NOMO-1 (cell line): Measurements from ENCODE around the gene DAB1.

Experiments used
- DNase-seq, 2 experiments: peaks; one replicate each; lab custom pipeline; 2025; ENCODE audit not compliant: unreplicated experiment in 2 of 2; lab: John Stamatoyannopoulos, UW

DAB1 gene

DNA sequence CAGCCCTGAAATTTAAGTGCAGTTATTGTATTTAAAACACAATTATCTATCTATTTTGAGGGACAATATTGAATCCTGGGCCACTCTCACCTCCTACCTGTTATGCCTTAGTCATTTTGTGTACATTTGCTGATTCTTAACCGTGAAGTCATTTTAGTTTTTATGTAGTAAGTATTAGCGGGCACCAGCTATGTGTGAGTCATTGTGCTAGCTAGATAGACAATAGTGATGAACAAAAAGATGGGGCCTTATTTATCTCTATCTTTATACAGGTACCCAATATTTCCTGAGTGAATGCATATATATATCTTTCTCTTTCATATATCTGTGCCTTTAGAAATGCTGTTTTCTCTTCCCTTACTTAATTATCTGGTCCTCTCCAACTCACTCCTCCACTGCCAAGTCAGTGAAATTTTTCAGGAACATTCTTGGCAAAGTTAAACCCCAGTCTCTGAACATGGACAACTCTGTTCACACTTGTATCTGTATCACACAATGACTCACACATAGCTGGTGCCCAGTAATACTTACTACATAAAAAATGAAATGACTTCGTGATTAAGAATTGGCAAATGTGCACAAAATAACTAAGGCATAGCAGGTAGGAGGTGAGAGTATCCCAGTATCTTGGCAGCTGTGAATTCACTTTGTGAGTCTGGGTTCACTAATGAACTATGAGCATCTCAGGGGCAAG is 292.0 kb downstream of the DAB1 start:
- no peak for DNase-seq

DNA sequence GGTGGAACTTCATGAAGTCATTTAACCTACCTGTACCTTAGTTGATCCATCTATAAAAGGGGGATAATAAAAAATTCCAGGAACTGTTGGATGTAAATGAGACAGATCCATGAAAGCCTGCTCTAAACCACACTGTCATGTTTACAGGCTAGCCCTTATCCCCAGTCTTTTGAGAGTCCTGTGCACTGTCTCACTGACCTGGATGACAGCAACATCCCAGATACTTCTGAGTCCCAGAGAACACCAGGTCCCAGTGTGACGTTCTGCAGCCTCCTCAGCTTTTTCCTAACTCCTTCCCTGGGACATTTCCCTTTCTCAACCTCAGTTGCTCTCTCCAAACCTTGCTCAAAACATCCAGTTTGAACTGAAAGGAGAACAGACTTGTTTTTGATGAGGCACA is 292.6 kb downstream of the DAB1 start:
- DNase-seq: no peak

DNA sequence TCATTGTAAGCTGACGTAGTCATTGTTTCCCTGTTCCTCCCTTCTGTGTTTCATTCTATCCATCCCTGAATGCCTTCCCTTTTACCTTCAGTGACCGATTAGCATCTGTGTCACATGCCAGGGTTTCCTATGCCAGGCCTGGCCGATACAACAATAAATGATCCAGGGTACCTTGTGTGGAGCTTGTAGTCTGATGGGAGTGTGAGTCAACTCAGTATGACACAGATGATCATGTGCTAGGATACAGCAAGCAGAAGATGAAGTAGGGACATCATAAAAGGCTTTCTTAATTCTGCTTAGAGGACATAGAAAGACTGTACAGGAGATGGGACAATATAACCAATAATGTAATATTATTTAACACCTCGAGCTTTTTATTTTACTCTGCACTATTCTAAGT is 294.0 kb downstream of the DAB1 start:
- no peak for DNase-seq

DNA sequence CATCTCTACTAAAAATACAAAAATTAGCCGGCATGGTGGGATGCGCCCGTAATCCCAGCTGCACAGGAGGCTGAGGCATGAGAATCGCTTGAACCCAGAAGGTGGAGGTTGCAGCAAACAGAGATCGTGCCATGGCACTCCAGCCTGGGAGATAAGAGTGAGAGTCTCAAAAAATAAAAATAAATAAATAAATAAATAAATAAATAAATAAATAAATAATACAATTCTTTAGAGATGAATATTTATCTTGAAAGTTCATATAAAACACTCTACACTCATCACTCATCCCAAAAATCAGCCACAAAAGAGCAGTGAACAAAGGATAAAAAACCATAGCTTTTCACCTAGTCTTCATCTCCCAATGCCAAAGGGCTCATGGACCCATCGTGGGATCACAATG is 295.9 kb downstream of the DAB1 start:
- DNase-seq: no peak

DNA sequence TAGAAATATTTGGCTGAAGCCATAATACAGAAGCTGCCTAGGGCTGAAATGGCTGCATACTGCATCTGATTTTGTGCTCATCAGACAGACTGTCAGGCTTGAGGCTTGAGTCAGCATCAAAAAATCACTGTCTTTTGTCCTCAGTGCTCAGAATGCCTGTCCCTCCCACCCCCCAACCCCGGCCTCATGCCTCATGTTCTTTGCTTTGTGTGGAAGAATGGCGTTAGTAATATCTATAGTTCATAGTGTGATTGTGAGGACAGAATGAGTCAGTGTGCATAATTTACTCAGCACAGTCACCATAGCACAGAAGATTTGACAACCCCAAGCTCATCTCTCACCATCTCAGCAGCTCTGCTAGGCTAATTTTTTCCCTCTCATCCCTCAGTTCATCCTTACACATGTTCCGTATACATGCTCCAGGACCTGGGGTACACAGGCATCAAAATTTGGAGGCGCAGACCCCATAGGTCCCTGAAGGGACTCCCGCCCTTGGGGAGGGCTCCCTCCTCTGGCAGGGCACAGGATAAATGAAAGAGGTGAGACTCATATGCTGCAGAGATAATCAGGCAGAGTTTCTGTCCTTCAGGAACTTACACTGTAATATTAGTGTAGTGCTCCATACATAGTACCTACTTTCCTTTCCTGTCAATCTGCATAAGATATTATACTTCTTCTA is 299.0 kb downstream of the DAB1 start:
- no peak for DNase-seq

DNA sequence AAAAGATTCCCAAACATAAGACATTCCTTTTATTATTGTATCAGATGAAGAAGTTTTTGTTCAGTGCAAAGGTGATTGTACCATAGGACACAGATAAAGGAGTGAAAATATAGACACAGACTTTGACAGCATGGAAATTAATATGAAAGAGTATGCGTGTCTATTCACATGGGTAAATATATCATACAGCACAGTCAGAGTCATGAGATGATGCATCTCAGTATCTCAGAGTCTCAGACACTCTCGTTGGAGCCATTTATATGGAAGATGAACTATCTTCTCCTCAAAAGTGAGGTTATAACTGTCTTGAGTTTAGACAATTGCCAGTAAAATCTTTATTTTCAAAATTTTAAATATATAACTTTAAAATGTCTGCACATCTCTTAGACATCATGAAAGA is 299.7 kb downstream of the DAB1 start:
- DNase-seq: no peak

DNA sequence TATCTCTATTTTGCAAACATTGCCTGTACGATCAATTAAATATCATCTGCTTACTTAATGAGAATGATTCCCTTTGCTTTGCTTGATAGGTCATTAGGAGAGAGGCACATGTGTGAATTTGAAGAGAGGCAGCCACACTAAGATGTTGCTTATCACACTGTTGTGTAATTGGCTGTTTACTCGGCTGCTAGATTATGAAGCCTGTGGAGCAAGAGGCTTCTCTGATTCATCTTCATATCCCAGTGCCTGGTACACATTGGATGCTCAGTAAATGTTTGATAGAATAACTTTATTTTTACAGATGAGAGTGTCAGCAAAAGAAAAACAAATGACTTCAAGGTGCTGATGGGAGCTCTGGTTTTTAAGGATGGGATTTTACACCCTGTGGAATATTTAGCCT is 301.8 kb downstream of the DAB1 start:
- DNase-seq: no peak

DNA sequence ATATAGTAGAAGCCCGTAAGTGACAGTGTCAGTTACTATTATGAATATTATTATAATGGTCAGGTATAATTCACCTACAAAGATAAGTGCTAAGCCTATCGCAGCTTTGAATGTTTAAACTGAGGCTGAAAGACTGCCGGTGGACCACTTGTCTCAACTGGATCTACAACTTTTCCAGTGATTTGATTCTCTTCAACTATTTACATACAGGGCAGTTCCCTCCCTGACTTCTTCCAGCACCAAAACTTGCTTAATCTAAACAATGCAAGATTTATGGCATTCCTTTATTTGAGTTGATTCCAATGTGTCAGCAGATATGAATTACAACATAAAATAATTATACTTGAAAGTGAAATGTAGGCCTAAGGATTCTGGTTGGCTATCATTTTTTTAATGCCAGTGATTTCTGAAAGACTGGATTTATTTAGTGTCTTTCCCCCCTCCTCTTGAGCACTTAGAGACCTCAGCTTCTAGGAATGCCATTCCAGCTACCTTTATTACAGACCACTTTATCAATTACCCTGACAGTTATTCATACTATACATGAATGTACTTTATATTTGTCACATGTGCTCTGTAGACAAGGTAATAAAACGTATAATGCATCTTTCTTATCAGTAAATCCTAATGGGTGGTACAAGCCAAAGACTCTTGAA is 304.8 kb downstream of the DAB1 start:
- no peak for DNase-seq

DNA sequence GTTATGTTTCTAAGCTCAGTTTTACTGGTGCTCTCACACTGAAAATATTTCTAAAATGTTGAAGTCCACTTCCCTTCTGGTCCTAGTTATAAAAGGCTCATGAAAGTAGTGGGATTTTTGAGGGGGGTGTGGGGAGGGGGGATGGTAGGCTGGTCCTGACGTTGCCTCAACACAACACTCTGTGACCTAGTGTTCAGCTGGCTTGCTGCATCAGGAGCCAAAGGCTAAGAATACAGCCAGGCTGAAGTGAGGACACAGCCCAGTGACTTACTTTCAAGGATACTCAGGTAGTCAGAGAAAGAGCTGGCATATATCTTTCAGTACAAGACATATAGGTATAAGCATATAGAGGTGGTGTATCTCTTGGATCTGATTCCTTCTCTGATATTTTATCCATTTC is 306.1 kb downstream of the DAB1 start:
- no peak for DNase-seq

DNA sequence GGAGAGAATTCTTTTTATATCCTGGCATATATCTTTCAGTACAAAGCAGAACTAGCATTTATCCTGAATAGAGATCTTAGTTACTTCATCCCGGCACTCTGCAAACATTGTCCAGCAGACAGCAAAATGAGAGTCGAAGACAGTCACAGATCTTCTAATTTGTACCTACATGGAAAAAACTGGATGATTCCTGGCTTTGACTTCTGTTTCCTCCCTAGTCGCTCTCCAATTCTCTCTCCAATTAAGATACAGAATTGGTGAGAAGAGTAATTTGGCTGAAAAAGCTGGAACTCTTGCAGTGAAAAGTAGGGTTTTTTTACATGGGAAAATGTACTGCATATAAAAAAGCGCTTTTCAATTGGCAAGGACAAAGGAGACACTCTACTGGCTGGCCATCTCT is 307.0 kb downstream of the DAB1 start:
- DNase-seq: no peak

DNA sequence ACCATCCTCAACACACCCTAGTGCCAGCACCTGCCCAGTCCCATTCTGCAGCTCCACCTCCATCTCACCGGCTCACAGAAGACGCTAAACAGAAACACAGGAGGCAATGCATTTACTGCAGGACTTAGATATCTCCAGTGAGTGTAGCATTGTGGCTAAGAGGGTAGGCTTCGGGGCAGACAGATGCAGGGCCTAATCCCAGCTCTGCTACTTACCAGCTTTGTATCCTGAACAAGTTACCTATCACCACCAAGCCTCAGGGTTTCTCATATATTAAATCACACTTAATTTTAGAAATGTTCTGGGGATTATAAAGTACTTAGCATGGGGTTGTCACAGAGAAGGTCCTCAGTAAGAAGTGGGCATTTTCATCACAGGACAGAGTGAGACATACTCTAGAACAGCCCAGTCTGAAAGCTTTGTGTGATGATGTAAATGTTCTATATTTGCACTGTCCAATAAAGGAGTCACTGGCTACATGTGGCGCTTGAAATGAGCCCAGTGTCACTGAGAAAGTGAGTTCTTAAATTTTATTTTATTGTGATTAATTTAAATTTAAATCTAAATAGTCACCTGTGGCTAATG is 308.7 kb downstream of the DAB1 start:
- no peak for DNase-seq

DNA sequence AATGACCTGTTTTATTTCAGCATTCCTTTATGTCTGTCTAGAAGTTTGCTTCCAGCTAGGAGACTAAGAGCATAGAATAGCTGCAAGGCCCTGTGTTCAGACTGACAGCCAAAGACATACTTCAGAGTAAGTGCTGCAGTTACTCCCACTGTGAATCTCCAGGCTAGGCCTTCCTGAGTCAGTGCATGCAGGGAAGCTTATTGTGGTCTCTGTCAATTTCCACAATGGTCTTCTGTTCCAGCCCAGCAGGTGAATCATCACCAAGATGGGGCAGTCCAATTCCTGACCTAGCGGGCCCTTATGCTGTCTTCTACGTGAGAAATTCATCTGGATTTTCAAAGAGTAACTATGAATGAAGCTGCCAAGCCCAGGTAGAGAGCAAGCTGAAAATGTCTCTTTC is 311.7 kb downstream of the DAB1 start:
- no peak for DNase-seq

DNA sequence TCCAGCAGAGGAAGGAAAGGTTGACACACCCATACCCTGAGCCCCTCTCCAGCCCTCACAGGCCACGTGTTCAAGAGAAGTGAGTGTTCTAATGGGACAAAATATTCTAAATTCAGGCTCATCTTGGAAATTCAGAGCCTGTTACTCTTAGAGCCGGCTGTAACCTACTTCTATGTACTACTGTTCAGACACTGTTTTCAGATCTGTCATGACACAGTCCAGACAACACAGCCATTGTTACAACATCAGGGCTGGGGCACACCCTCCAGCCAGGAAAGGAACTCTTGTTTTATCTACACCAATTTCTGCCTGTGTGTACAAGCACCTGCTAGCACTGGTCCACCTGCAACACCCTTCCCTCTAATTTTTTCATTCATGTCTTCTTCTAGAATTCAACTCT is 312.7 kb downstream of the DAB1 start:
- no peak for DNase-seq

DNA sequence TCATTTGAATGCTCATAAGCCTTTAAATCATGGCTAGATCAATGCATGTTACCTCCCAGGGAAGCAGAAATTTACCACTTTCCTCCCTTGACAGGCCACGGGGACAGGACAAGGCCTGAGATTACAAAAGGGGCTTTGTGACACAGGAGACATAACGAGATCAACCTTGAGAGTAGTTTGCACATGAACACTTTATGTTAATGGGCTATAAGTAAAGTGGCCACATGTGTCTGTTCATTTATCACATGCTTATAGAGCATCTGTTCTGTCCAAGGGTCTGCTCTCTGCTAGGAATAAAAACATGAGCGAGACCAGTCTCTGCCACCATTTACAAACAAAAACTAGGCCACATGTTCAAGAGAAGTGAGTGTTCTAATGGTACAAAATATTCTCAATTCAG is 314.0 kb downstream of the DAB1 start:
- DNase-seq: no peak

DNA sequence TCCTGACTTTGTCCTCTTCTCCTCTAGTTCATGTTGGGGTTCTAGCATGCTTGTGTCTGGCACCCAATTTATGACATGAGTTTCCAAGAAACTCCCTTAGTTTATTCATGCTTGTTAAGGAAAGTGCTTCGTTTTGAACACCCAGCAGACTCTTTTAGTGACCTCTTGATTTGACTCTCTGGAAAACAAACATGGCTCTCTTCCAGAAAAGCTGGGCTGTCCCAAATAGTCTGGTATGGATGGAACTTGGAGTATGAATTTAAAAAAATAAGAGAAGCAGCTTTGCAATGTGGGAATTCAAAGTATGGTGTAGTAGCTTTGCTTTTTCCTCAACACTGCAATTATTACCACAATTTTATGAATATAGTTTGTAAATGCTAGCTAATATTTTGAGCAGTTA is 314.6 kb downstream of the DAB1 start:
- no peak for DNase-seq

DNA sequence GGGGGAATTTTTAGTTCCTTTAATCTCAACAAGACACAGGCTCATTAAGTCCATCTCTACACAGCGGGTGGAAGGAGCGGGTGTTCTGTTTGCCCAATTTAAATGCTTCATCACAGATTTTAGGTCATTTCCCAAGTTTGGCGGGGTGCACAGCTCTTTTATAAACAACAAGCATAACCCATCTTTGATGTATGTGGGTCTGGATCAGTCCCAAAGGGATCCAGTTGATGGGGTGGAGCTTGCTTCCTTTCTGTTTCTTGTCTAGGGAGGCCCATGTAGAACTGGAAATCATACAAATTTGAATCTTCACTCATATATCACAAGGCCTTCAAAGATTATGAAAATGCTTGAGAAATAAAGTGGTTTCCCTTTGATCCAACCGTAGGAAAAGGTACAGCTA is 317.6 kb downstream of the DAB1 start:
- DNase-seq: no peak

DNA sequence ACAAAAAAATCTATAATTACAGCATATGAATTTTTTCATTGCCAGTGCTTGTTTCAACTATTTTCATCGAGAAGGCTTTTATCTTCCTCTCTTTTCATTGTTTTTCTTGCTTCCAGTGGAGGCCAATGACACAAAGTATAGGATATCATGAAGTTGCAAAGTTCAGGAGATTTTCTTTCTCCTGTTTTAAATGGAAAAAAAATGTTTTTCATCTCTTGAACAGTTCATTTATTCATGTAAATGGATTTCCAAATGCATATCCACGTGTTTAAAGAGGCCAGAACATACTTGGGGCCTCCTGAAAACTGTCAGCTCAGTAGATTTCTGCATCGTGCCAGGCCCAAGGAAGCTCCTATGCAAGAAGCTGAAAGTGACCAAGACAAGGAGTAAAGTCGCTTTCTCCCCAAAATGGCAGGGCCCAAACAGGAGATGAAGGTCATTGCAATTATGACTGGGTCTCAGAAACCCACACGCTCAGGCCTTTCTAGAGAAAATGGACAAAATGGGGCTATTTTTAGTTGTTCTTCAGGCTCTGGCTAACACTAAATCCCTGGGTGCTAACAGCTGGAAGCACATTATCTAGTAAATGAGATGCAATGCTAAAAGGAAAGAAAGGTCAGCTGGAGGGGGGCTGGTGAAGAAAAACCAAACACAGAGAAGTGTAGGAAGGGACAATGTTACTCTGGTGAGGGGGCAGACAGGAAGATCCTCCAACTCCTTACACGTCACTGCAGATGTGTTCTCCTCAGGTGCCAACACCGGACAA is 321.1 kb downstream of the DAB1 start:
- DNase-seq: no peak

DNA sequence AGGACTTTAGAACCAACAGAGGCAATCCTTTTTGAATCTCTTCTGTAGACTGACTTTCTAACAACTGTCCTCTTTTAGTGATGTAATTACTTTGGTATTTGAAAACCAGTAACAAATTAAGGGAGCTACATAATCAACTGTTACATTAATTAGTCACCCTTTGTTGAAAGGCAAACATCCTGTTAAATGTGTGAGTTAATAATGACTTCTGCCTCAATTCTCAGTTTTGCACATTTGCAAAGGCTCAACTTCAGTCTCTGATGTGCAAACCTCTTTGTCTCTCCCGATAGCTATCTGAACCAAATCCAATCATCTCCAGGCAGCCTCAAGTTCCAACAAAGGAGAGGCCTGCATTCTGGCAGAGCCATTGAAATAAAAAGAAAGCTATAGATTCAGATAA is 322.7 kb downstream of the DAB1 start:
- DNase-seq: no peak

DNA sequence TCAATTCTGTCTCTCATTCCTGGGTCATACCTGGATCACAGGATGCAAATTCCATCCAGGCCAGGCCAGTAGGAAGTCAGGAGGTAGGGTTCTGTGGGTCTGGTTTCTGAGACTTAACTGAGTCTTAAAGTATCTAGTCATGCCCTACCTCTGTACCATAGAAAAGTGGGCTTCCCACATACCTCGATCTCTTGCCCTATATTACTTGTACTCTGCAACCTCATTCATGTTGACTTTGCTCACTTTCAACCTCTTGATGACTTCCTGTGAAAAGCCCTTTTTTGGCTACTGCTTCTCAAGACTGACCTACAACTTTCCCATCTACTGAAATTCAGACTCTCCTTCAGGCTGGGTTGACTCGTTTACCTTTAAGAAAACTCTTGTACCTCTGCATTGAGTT is 329.1 kb downstream of the DAB1 start:
- no peak for DNase-seq

DNA sequence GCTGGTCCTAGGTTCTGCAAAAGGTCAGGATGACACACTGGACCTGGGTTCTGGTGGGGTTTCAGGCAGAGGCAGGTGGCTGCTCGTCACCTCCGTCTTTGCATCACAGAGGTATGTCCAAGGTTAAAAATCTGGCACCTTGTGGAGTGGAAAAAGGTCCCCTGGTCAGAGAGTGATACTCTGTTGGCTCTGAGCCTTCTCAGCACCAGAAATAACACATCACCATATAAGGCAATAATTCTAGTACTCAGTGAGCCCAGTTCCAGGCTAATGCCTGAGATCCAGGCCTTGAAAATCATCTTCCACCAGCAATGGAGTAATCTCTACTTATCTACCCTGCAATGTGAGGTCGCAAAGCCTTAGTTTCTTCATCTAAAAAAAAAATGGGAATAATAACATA is 330.7 kb downstream of the DAB1 start:
- no peak for DNase-seq

DNA sequence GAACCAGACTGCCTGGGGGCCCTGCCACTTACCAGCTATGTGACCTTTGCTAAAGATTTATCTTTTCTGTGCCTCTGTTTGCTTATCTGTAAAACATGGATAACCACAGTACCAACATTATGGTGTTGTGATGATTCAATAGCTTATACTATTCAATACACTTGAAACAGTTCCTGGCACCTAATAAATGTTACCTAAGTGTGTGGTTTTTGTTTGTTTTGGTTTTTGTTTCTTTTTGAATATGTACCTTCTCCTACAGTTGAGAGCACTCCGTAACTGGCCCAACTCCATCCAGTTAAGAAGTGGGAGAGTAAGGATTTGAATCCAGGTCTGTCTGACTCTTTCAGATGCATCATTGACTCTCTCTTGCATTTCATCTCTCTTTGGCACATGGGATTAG is 332.2 kb downstream of the DAB1 start:
- no peak for DNase-seq
